Fibroblast of lung (primary cell): Measurements from ENCODE around the gene TPST2. TPM values are rescaled to one million over a fixed set of nuclear protein-coding genes. Genes with fewer than 3 reads are reported as not detected.

Experiments
- DNase-seq, 2 donors: peaks; one replicate each; pipeline versions ENCODE4 v3.0.0 to v3.0.0-alpha.2; 2010; ENCODE audit warnings: low read depth in 2 of 2
- H2AFZ ChIP-seq: 2 replicates; pipeline ENCODE4 v1.5.1; 2012; ENCODE audit warnings: low read length, control low read depth, inconsistent platforms
- H3K27ac ChIP-seq: 2 replicates; pipeline ENCODE4 v1.5.1; 2011; ENCODE audit warnings: low read length, control low read depth; ENCODE audit not compliant: insufficient read depth
- H3K27me3 ChIP-seq: 2 replicates; pipeline ENCODE4 v1.5.1; 2011; ENCODE audit warnings: mild to moderate bottlenecking, low read length; ENCODE audit not compliant: control insufficient read depth, insufficient read depth
- H3K36me3 ChIP-seq: 2 replicates; pipeline ENCODE4 v1.5.1; 2011; ENCODE audit warnings: low read length; ENCODE audit not compliant: control insufficient read depth, insufficient read depth
- H3K4me1 ChIP-seq: 2 replicates; pipeline ENCODE4 v1.5.1; 2011; ENCODE audit warnings: low read length; ENCODE audit not compliant: control insufficient read depth, insufficient read depth; ENCODE audit errors: extremely low read depth
- H3K4me2 ChIP-seq: 2 replicates; pipeline ENCODE4 v1.5.1; 2011; ENCODE audit warnings: low read length, control low read depth; ENCODE audit not compliant: insufficient read depth; ENCODE audit errors: extremely low read depth
- H3K4me3 ChIP-seq, 4 experiments: fragments of 200-600 bp in 1 of 4; sonication (generic) in 1 of 4; replicated peaks in 1 of 4; 2 replicates each; pipeline ENCODE4 v1.5.1; 2011 to 2016; ENCODE audit warnings: low read length in 4 of 4, low read depth in 3 of 4, mild to moderate bottlenecking in 3 of 4, control low read depth in 2 of 4, inconsistent platforms in 1 of 4, mixed read lengths in 1 of 4; ENCODE audit not compliant: insufficient read depth in 1 of 4; ENCODE audit errors: control extremely low read depth in 1 of 4
- H3K79me2 ChIP-seq: 2 replicates; pipeline ENCODE4 v1.5.1; 2012; ENCODE audit warnings: mild to moderate bottlenecking, low read length, inconsistent platforms; ENCODE audit not compliant: control insufficient read depth, insufficient read depth
- H3K9ac ChIP-seq: 2 replicates; pipeline ENCODE4 v1.5.1; 2011; ENCODE audit warnings: mild to moderate bottlenecking, low read length, control low read depth; ENCODE audit not compliant: insufficient read depth
- H3K9me3 ChIP-seq: 2 replicates; pipeline ENCODE4 v1.5.1; 2012; ENCODE audit warnings: low read depth, low read length; ENCODE audit not compliant: control insufficient read depth, insufficient read depth
- H4K20me1 ChIP-seq: 2 replicates; pipeline ENCODE4 v1.5.1; 2011; ENCODE audit warnings: low read length; ENCODE audit not compliant: control insufficient read depth, insufficient read depth; ENCODE audit errors: extremely low read depth
- CTCF ChIP-seq, 2 donors: IDR thresholded peaks in 1 of 2; conservative IDR thresholded peaks in 1 of 2; 1 replicate in 1 of 2; 2 replicates in 1 of 2; pipeline ENCODE4 v1.5.1; 2011 to 2012; ENCODE audit warnings: low read length in 2 of 2, control low read depth in 1 of 2, inconsistent platforms in 1 of 2, low read depth in 1 of 2, mild to moderate bottlenecking in 1 of 2
- EZH2 ChIP-seq: IDR thresholded peaks from 2 replicates; pipeline ENCODE4 v1.5.1; 2012; ENCODE audit warnings: low read length, control low read depth, mild to moderate bottlenecking; ENCODE audit errors: missing control alignments
- polyA plus RNA-seq, 2 donors: library from polyadenylated mRNA; depleted of rRNA in 1 of 2; stranded (reverse) in 1 of 2; unstranded in 1 of 2; fragments of >200 nt; gene quantifications; 2 replicates each; pipeline ENCODE4 v1.2.1, GENCODE V29; 2011 to 2012; ENCODE audit warnings: missing spikeins in 1 of 2
- total RNA-seq: library from RNA; depleted of rRNA; stranded (reverse); fragments of >200 nt; gene quantifications from 2 replicates; pipeline ENCODE4 v1.2.1, GENCODE V29; 2014

Gene TPST2
- total and polyA plus RNA-seq, 2 donors (not counting 1 experiment from before 2014, with no cell fraction given): 32.5 to 35.0 TPM

DNA sequence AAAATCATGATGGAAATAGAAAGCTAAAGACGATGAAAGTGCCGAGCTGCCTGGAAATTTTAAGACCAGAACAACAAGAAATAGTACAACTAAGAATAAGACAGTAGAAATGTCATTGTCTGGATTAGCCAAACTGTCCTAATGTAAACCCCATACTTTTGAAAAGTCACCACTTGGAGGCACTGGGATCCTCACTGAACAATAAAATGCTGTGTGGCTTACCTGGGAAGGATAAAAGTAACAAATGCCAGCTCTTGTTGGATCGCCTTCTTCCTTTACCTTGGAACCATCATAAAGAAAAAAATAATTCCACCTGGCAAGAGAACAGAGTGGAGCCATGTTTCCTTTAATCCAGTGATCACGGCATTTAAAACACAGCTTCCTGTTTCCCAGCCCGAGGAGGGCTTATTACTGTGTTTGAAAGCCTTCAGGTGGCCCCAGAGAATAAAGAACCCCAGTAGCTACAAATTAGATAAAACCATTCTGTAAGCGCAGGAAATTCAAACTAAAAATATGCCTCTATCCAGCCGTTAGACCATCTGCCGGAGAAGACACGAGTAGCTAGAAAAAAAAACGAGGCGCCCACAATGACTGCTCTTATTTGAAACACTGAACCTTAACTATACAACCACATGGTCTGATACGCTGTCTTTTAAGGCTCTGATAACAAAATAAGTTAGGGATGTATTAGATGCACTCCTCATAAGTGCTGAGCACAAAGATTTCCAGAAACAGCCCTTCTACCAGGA, 110.7 kb downstream of the TPST2 start:
- Histone ChIP-seq H2AFZ (no peak overlapping the region), H3K27ac (no peak overlapping the region), H3K4me2 (no peak overlapping the region), H4K20me1 (no peaks in the 10 kb centered on the region), H3K9me3 (no peaks in the 10 kb centered on the region), H3K36me3 (peaks cover 4% of the 10 kb centered on the region), H3K9ac (no peak overlapping the region), H3K27me3 (no peaks in the 10 kb centered on the region), H3K4me1 (peaks cover 3% of the 10 kb centered on the region), H3K79me2 (peaks cover 8% of the 10 kb centered on the region), H3K4me3 (no peak overlapping the region)
- TF ChIP-seq EZH2: no peak
- no peak for TF ChIP-seq CTCF (conservative IDR thresholded peaks at IDR 0.05 in 1 of 2, IDR thresholded peaks at IDR 0.05 in 1 of 2; ENCODE audit: low read depth in 1 of 2, low read length in 2 of 2)
- no peak for DNase-seq

GRCh38 chr22:26477341-26477731, 112.6 kb downstream of the TPST2 start:
- TF ChIP-seq EZH2 (no peak), CTCF (conservative IDR thresholded peaks at IDR 0.05 in 1 of 2, IDR thresholded peaks at IDR 0.05 in 1 of 2; ENCODE audit: low read depth in 1 of 2, low read length in 2 of 2) (no peak)
- Histone ChIP-seq H3K79me2 (no peaks in the 10 kb centered on the region), H3K9ac (no peak overlapping the region), H3K27ac (no peak overlapping the region), H3K27me3 (no peaks in the 10 kb centered on the region), H3K4me1 (no peaks in the 10 kb centered on the region), H4K20me1 (no peaks in the 10 kb centered on the region), H3K4me3 (no peak overlapping the region), H2AFZ (no peak overlapping the region), H3K36me3 (peaks cover 4% of the 10 kb centered on the region), H3K4me2 (no peak overlapping the region), H3K9me3 (no peaks in the 10 kb centered on the region)
- no peak for DNase-seq

- no peak for TF ChIP-seq CTCF (conservative IDR thresholded peaks at IDR 0.05 in 1 of 2, IDR thresholded peaks at IDR 0.05 in 1 of 2; ENCODE audit: low read depth in 1 of 2, low read length in 2 of 2)
- no peak for TF ChIP-seq EZH2
- H3K36me3 ChIP-seq: peaks cover 4% of the 10 kb centered on the region
- DNase-seq: peak in 1 of 2 donors; percentile 94
- no peaks in the 10 kb centered on the region for H3K27me3 ChIP-seq
- H4K20me1 ChIP-seq: no peaks in the 10 kb centered on the region
- no peaks in the 10 kb centered on the region for H3K79me2 ChIP-seq
- H3K4me2 ChIP-seq: no peak overlapping the region
- H3K27ac ChIP-seq: no peak overlapping the region
- H3K9me3 ChIP-seq: no peaks in the 10 kb centered on the region
- H3K4me3 ChIP-seq: no peak overlapping the region
- no peak overlapping the region for H3K9ac ChIP-seq
- no peak overlapping the region for H2AFZ ChIP-seq
- H3K4me1 ChIP-seq: no peaks in the 10 kb centered on the region
These were observed 113.1 kb downstream of the TPST2 start for GRCh38 chr22:26476705-26477340.
